Activated effector memory CD4-positive, alpha-beta T cell treated with anti-CD3 and anti-CD28 coated beads, Interleukin-2, amount 50 U/mL, for 16 hours (primary cell): ENCODE measurements around the gene RNF187.
A peak's percentile ranks its signal among the peaks of the same experiment; 100 is the strongest.
"Not testable (repeated sequence)": the region's sequence is repeated elsewhere in the genome, so short reads cannot be mapped to it uniquely, and the experiment has no call there.

Experiments
- DNase-seq: peaks from one replicate; pipeline ENCODE4 v3.0.0-alpha.2; 2020

The RNF187 gene

DNA sequence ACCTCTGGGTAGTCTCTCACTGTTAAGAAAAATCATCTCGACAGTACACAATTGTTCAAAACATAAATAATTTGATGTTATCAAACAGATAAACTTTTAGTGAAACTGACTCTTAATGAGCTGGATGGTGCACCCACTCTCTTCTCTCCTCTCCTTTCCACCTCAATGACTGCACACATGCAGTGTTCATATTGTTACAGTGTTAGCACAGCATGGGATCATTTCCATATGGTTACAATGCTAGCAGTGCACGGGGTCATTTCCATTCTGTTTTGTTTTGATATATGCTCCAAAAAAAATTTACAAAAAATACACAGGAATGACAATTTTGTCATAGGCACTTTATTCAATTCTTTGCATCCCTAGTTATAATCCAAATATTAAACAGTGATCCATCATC is 26.4 kb upstream of the RNF187 start:
- no peak for DNase-seq

- no peak for DNase-seq
Measured at GRCh38 chr1:228462560-228462959, 24.6 kb upstream of the RNF187 start.

DNA sequence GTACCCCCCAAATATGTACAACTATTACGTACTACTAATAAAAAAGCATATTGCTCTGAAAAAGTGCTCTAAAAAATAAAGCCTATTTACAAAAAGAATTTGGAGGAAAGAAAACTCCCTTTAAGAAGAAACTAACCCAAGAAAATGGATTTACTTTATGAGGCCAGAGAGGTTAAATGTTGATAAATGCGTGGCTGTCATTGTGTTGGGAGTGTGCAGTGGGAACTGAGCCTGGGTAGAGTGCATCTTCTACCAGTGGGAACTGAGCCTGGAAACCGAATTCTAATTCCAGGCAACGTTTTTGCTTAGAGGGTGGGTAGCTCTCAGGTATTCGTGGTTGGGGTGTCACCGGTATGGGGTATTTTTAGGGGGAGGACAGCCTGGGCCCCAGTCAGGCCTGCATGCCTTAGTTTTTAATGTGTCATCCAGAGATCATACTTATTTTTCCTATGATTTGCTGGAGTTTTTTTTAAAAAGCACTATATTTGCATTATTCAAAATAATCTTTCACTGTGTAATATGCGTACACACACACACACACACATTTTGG is 24.1 kb upstream of the RNF187 start:
- peak; percentile 36 for DNase-seq

DNA sequence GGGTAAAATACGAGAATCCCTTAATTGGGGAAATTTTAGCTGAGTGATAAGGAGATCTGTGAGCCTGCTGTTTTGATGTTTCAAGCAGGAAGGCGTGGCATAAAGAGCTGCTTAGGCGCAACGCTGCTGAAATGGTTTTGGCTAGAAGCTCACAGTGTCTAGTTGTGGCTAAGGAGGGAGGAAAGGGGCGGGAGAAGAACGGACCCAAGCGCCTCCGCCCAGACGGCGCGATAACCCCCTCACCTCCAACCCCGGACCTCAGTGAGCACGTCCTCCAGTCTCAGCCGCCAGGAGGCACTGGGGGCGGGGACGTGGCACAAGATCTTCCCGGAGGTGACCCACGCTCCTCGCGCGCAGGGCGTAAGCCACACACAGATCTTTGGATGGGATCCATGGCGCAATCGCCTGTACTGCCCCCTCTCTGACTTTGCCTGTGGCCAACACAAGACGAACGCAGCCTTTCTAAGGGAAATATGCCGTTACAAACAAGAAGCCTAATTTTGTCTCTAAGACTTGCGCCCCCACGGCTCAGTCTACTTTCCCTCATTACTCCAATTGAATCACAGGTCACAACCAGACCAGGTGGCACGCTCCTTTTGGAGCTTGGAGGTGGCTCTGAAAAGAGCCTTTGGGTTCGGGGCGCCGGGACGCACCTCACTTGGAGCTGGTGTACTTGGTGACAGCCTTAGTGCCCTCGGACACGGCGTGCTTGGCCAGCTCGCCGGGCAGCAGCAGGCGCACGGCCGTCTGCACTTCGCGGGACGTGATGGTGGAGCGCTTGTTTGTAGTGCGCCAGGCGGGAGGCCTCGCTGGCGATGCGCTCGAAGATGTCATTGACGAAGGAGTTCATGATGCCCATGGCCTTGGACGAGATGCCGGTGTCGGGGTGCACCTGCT is 23.4 kb upstream of the RNF187 start:
- peak; percentile 86 for DNase-seq

GRCh38 chr1:228464487-228464983 is 22.6 kb upstream of the RNF187 start:
- peak; percentile 96 for DNase-seq

- DNase-seq = peak; percentile 42
Measured at GRCh38 chr1:228465141-228465540, 22.0 kb upstream of the RNF187 start.

DNA sequence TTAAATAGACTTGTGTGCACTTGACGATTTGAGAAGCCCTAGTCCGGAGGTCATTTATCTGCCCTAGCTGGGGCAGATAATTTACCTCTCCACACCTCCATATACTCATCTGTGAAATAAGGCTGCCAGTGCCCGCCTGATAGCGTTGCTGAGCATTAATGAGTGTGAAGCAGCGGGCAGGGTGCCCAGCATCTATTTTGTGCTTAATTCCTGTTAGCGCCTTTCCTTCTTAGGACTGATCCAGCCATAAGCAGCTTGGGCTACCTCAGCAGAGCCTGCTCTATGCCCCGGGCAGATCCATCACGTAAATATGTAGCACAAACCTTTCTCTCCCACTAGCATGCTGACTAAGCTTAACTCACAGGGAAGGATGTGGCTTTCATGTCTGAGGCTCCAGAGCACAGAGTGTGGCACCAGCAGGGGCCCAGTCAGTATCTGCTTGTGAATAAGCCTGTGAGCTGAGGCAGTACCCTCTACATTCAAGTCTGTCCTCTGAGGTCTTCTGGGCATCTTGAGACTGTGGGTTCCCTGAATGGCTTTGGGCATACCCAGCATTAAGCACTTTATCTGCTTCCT is 21.5 kb upstream of the RNF187 start:
- peak; percentile 65 for DNase-seq

DNA sequence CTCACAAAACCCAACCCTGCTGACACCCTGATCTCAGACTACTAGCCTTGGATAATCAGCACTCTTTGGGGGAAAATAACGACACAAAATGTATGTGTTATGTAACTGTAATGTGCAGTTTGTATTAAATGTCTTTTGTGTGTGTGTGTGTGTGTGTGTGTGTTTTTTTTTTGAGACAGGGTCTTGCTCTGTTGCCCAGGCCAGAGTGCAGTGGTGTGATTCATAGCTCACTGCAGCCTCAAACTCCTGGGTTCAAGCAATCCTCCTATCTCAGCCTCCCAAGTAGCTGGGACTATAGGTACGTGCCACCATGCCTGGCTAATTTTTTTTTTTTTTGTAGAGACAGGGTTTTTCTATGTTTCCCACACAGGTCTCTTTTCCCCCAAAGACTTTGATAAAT is 19.0 kb upstream of the RNF187 start:
- DNase-seq = not testable (repeated sequence)

GRCh38 chr1:228469413-228470162 is 17.6 kb upstream of the RNF187 start:
- DNase-seq = peak; percentile 43

DNA sequence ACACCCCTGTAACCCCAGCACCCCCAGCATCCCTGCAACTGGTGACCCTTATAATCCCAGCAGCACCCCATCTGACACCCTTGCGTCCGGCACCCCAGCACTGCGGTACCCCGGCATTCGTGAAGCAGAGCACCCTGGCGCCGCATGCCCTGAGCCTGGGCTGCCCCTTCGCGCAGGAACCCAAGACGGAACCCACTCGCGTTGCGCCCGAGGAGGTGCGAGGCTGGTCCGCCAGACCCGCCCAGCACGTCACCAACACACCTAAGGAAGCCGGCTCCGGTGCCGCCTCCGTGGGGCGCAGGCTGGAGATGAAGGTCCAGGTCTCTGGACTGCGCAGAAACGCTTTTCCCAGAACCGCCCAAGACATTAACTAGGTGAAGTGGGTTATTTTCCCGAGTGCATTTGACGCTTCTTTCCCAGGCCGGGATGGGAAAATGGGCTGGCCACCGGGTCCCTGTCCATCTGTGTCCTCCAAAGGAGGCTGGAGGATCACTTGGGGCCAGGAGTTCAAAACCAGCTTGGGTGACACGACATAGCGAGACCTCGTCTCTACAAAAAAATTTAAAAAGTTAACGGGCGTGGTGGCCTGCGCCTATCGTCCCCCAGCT is 15.9 kb upstream of the RNF187 start:
- DNase-seq = peak; percentile 55

DNA sequence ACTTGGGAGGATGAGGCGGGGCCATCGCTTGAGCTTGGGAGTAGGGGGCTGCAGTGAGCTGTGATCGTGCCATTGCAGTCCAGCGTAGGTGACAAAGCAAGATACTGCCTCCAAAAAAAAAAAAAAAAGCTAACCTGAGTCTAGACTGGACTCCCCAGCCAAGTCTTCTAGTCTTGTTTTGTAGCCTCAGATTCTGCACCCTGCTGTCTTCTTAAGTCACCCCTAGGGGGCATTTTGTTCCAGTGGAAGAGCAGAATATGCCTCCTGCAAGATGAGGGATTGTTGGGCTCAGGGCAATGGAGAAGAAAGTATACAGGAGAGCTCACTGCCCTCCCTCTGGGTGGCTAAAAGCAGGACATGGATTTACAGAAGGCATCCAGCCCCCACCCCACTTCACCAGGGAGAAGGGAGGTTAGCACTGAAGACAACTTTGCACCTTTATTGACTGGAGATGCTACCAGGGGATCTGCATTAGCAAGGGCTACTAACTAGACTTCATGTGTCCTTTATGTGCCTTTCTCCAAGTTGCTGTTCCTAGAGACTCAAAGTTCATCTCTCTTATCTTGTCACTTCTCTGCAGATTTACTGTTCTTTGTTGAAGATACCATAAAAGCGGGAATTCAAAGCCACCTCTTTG is 15.3 kb upstream of the RNF187 start:
- DNase-seq = peak; percentile 63

DNA sequence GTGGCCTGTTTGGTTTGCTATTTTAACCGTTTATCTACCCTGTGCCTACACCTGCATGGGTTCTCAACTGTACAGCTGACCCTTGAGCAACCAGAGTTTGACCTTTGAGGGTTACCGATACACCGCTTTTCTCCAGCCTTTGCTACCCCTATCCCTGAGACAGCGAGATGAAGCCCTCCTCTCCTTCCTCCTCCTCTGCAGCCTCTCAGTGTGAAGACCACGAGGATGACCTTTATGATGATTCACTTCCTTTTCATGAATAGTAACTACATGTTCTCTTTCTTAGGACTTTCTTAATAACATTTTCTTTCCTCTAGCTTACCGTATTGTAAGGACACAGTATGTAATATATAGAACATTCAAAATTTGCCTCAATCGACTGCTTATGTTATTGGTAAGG is 14.5 kb upstream of the RNF187 start:
- DNase-seq = peak; percentile 19

GRCh38 chr1:228474507-228474906 is 12.7 kb upstream of the RNF187 start:
- DNase-seq = no peak

GRCh38 chr1:228475812-228476211 is 11.4 kb upstream of the RNF187 start:
- DNase-seq = no peak

GRCh38 chr1:228477263-228477662 is 9.9 kb upstream of the RNF187 start:
- no peak for DNase-seq

DNA sequence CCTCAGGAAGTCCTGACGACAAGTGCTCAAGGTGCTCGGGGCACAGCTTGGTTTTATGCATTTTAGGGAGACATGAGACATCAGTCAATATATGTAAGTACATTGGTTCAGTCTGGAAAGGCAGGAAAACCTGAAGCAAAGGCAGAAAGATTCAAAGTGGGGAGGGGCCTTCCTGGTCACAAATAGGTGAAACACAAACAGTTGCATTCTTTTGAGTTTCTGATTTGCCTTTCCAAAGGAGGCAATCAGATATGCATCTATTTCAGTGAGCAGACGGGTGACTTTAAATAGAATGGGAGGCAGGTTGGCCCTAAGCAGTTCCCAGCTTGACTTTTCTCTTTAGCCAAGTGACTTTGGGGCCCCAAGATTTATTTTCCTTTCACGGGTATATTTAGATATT is 8.9 kb upstream of the RNF187 start:
- DNase-seq = no peak

DNA sequence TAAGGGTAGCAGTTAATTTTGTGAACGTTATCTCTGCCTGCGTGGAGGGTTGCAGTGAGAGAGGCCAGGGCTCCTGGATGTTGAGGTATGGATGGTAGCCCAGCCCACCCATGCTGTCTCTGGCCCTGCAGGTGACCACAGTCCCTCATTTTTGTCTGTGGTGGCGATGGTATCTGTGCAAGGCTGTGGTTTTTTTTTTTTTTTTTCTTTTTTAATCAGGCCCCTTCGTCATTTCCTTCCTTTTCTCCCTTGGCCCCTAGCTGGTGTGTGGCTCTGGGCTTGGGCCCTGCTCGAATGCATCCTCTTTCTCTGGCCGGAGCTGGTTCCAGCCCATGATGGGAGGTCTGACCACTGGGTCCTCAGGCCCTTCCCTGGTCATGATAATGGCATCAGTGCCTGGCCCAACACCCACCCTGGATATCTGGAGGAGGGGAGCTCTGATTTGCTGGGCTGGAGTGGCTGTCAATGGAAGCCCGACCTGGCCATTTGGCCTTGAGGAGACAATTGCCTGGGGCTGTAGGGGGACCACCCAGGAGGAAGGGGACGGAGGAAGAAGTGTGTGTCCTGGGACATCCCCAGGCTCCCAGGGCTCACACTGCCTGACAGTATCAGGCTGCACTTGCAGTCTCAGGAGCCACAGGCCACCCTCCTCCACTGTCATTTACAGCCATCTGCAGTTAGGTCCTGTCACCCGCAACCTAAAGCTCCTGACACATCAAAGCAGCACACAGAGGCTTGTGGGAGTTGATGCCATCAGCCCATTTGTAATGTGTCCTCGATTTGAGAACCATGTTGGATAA is 8.1 kb upstream of the RNF187 start:
- no peak for DNase-seq

- no peak for DNase-seq
Measured at GRCh38 chr1:228483789-228484188, 3.4 kb upstream of the RNF187 start.

- peak; percentile 93 for DNase-seq
Measured at GRCh38 chr1:228486596-228487335, 416 bp upstream of the RNF187 start.

DNA sequence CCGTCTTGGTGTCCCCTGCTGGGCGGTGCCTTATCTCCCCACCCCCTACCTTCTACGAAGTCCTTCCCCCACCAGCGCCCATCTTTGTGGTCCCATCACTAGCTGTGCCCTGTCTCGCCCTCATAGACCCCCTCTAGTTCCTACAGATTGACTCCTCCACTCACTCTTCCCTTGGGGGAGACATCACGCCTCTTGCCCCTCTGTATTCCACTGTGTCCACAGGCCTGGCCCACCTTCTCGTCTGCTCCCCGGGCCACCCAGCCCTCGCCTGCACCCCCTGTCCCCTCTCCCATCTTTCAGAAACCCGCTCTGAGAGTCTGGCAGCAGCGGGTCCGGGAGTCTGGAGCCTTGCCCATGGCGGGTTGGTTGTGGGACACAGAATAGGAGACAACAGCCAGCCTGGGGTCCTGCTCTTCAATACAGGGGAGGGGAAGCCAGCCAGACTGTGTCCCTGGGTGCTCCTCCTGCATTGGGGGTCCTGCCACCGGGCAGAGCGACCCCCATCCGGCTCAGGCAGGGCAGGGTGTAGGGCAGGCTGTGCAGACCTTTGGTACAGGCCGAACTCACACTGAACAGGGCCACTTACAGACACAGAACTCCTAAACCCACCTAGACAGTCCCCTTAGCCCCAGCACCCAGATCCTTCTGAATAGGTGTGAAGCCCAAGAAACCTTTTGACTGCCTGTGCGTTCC is 1.1 kb downstream of the RNF187 start:
- DNase-seq = no peak
